Renal pelvis (tissue), 4 donors: ENCODE data around the gene SELENOP. TPM values are rescaled to one million over a fixed set of nuclear protein-coding genes. Genes with fewer than 3 reads are reported as not detected.

Experiments
- DNase-seq: peaks from one replicate; pipeline ENCODE4 v3.0.0-alpha.2; 2013
- polyA plus RNA-seq, 3 donors: library from polyadenylated mRNA; unstranded; fragments of 120-200 nt; gene quantifications; one replicate each; pipeline ENCODE4 v1.2.1, GENCODE V29; 2013; ENCODE audit not compliant: insufficient read length in 3 of 3

The SELENOP gene
- polyA plus RNA-seq, 3 donors: 416 to 470 (median 425) TPM

DNA sequence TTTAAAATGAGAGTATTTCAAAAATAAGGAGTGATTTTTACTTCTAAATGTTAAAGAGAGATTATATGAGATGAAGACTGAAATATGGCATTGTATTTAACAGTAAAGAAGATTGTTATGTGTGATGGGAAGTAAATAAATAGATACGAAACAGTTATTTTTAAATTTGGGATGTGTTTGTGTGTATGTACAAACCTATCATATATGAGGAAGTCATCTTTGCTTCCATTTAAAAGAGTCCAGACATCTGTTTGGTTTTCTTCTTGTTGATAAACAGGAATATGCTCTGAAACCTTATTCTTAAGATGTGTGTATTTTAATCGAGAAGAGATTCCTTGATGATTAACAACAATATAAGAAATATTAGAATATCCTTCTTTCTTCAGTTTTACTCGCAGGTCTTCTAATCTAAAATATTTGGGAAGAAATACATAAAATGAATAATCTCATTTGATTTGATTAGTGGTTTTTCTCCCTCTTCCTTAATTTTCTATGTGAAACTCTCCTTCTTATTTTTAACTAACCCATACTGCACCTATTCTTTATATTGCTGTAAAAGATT lies 4.9 kb downstream of the SELENOP start:
- no peak for DNase-seq

DNA sequence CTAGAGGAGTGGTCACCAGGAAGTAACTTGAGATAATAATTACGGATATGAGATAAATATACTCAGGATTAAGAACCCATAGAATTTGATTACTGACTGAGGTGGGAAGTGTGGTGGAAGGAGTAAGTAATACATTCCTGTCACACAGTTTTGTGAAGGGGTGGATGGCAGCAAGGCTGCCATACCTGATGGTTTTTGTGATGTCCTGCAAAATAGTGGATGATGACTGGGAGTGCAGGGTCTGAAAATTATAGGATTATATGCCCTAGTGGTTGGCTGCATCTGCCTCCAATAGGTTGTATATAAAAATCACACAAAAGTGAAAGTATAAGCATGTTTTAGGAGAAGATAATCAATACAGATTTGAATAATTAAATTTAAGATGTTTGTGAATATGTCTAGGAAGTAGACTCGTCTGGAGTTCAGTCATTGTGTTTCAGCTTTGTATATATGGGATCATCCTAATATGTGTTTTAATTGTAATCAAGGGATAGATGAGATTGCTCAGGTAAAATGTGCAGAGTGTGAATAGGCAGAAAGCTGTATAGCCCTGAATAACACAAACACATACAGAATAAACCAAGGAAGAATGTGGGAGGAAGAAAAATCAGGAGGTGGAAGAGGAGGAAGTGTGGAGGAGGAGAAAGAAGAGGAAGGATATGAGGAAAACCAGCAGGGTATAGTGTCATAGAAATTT lies 5.5 kb downstream of the SELENOP start:
- DNase-seq: no peak

DNA sequence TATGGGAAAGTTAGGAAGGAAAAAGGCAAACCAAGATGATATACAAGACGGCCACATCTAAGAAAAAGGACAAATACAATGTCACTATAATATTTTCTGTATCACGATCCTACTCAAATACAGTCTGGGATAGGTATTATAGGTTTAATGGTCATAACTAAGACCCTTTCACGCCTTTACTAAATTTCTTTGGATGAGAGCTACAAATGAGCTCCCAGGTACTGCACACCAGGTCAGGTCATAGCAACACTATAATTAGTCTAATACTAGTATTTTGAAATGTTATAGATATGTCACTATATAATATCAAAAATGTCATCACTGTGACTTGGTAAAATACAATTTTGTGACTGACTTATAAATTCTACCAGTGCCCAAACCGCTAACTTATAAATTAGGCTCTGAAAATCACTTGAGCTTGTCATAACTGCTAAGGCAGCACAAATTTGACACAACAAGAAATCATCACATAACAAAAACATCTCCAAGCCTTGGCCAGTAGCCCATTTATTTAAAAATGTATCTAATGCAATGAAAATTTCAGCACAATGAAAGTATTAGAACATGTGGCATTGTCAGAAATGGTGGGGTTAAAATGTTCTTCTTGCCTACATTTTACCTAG lies 6.9 kb downstream of the SELENOP start:
- DNase-seq: no peak

DNA sequence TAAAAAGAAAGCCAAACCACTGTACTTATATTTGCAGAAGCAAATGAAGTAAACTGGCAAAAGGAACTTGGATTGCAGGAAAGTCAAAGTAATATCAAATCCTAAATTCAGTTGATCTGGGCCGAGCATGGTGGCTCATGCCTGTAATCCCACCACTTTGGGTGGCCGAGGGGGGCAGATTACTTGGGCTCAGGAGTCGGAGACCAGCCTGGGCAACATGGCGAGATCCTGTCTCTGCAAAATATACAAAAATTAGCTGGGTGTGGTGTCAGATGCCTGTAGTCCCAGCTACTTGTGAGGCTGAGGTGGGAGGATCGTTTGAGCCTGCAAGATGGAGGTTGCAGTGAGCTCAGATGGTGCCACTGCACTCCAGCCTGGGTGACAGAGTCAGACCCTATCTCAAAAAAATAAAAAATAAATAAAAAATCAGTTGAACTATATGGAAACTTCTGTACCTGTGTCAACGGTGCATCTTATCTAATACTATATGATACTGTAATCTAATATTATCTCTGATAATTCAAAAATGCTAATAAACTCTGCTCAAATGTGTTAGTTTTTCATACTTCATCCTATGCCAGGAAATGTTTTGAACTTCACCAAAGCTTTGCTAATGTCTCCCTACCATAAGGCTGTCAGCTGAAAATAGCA lies 10.1 kb downstream of the SELENOP start:
- no peak for DNase-seq

DNA sequence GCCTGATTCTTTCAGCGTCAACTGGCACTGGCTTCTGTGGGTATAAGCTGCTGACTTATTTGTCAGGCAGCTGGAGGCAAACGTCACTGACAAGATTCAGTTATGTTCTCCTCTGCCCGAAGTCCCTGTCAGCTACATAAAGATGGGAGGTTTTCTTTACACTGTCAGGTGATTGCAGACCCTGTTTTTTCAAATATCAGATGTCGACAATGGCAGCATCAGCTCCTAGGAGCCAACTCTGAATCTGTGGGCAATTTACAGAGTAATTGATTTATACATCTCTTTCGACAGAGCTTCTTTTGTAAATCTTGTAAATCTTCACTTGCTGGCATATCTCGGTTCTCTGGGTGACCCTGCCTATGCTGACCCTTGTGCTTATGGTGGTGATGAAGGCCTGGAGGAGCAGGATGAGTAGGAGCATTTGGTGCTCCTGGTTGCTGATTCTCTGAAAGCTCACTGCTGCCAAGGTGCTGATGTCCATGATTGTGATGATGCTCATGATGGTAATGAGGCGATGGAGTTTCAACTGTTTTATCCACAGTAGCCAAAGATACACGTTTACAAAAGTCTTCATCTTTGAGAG lies 10.9 kb downstream of the SELENOP start:
- DNase-seq: no peak

DNA sequence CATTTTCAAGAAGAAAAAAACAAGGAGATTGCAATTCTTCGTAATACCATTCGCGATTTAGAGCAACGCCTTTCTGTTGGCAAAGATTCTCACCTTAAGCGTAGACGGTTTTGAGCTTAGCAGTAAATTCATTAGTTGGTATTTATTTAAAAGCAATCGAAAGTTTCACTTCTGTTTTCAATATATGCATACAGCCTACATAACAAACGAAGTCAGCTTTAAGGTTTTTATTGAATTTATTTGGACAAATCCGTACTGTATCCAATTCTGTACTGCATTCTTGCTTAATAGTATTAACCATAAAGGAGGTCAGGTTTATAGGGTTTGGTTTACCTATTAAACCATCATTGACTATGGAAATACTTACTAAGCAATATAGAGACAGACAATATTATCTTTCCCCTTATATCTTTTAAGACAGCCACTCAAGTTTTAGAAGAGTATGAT lies 12.0 kb downstream of the SELENOP start:
- DNase-seq: no peak

DNA sequence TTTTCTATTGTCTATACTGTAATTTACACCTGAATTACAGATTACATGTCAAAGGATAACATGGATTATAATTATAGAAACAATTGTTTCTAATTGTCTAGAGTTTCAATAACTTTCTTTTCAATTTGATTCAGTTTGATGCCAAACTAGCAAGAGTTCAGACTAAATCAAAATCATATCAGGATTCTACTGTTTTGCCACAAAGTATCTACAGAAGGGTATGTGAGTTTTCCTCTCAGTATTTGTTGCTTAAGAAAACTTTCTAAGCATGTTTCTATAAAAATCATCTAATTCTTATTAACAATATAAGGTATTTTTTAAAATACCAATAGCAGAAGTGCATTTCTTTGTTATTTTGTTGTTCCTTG lies 12.5 kb downstream of the SELENOP start:
- no peak for DNase-seq

DNA sequence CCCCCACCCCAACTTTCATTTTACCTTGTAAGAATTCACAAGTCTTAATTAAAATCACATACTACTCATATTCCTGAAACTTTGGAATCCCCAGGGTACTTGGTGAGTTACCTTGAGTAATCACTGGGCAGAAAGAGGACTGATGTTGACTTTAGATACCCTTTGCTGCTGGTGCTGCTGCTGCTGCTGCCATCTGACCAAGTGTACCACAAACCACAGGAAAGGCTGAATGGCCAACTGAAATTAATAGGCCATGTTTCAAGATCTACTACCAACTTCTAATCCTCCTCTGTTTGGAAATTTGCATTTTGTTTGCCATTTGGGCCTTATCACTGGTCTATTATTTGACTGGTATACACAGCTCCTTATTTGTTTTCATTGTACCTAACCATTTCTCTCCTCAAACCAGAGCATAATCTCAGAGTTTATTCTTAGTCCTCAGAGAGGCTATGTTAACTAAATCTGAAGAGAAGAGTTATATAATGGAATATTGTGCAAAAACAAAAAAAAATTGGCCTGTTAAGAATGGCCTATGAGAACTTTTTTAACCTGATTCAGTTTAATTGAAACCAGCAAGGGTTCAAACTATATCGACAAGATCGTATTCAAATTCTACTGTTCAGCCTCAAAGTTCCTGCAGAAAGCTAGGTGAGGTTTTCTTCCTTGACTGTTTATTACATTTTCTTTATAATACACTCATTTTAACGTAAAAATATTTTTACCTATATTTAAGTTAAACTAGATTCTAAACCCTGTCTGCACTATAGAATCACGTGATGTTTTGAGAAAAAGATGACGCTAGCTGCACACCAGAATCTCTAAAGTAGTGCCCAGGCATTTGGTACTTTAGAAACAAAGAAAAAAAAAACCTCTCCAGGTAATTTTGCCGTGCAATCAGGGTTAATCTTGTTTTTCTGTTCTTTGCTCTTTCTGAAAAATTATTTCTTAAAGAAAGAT lies 13.1 kb downstream of the SELENOP start:
- DNase-seq: no peak

DNA sequence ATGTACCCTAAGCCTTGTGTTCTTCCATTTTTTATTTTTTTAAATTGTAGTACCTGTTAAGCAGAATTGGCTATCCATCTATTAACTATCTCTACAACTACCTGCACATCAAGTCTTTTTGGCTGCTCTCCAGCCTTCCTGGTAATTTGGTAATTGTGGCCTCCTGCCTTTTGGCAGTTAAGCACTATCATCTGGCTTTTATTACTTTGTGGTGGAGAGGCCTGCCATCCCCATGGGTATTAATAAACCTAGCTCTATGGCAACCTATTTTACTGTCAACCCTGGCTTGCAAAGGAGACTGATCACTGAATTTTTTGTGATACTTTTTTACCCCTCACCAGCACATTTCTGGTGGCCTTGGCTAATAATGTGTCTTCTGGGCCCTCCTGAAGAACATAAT lies 20.5 kb downstream of the SELENOP start:
- no peak for DNase-seq

DNA sequence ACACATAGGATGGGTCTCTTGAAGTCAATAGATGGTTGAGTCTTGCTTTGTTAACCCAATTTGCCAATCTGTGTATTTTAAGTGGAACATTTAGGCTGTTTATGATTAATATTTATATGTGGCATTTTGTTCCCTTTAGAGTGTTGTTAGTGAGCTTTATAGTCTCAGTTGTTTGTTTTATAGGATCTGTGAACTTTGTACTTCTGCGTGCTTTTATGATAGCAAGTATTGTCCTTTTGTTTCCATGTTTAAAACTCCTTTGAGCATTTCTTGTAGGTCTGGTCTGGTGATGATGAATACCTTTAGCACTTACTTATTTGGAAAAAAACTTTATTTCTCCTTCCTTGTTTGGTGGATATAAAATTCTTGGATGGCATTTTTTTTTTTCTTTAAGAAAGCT lies 23.8 kb downstream of the SELENOP start:
- no peak for DNase-seq

DNA sequence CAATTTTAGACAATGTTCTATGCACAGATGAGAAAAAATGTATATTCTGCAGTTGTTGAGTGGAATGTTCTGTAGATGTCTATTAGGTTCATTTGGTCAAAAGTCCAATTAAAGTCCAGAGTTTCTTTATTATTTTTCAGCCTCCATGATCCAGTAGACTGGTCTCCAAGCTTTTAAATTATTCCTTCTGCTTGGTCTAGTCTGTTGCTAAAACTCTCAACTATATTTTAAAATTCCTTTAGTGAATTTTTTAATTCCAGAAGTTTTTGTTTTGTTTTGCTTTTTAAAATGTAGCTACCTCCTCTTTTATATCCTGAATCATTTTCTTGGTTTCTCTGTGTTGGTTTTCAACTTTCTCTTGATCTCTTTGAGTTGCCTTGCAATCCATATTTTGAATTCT lies 24.6 kb downstream of the SELENOP start:
- DNase-seq: no peak

DNA sequence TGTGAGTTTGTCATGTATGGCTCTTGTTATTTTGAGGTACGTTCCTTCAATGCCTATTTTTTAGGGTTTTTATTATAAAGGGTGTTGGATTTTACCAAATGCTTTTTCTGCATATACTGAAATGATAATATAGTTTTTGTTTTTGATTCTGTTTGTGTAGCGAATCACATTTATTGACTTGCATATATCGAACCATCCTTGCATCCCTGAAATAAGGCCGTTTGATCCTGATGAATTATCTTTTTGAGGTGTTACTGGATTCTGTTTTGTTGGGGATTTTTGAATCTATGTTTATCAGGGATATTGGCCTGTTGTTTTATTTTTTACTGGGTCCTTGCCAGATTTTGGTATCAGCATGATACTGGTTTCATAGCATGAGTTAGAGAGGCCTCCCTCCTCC lies 25.9 kb downstream of the SELENOP start:
- no peak for DNase-seq

DNA sequence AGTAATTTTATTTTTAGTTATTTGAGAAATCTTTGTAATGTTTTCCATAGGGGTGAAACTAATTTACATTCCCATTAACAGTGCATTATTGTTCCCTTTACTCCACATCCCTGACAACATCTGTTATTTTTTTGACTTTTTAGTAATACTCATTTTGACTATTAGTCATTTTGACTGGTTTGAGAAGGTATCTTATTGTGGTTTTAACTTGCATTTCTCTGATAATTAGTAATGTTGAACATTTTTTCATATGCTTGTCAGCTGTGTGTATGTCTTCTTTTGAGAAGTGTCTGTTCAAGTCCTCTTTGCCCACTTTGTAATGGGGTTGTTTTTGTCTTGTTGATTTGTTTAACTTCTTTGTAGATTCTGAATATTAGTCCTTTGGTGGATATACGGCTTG lies 27.6 kb downstream of the SELENOP start:
- no peak for DNase-seq

DNA sequence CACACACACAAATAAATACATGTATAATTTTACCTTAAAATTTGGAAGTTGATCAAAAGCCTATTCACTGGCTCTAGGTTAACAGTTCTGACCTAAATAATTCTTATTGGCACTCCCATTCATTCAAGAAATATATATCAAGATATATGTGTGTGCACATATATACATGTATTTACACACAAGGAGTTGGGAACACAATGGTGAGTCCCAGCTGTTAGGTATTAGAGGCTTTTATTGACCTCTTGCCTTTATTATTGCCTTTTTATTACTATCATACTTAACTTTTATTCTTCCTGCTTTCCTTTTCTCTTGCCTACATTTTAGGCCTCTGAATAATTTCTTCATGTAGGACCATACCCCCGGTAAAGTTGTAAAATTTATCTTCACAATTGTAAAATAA lies 30.1 kb downstream of the SELENOP start:
- DNase-seq: no peak

DNA sequence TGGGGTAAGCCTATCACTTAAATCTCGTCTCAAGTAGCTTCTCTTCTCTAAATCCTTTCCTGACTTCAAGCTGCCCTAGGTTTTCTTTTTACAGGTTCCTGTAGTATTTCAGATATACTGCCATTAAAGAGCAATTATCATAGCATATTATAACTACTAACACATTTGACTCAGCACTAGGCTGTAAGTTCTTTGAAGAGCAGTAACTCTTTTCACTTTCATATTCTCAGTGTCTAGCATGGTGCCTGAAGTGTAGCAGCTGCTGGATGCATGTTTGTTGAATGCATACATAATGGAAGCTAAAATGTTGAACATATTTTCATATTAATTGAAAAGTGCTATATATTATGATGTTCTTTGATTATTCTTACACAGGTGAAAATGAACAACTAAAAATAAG lies 32.6 kb downstream of the SELENOP start:
- no peak for DNase-seq

DNA sequence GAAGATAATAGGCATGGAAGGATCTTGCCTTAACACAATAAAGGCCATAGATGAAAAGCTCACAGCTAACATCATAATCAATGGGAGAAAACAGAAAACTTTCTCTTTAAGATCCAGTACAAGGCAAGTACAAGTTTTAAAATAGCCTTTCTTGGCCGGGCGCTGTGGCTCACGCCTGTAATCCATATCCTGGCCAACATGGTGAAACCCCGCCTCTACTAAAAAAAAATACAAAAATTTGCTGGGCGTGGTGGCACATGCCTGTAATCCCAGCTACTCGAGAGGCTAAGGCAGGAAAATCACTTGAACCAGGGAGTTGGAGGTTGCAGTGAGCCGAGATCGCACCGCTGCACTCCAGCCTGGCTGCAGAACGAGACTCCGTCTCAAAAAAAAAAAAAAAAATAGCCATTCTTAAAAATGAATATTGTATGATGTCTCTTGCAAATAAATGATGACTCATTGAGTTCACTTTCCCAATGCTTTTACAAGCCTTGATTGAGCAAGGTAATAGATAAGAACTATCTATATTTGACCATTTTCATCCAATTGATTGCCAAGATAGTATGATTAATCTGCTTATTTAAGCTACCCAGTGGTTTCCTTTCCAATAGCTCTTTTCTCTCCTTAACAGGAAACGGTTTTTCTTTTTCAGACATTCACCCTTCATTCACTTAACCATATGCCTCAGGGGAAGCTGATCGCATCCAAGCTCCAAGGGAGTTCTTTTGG lies 39.3 kb downstream of the SELENOP start:
- no peak for DNase-seq

DNA sequence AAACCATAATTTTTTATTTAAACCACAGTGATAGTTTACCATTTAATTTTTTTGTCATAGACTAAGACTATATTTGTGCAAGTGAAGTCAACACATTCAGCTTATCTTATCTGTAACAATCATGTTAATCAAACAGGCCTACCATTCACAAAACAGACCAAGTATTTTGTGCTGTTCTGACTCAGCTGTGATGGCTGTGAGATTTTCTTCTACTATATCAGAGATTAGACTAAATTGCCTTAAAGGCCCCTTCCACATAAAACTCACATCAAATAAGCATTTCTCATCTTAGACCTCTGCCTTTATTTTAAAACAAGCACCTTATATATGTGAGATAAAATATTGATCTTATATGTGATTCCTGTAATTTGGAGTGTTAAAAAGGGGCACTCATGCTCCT lies 41.7 kb downstream of the SELENOP start:
- DNase-seq: no peak

DNA sequence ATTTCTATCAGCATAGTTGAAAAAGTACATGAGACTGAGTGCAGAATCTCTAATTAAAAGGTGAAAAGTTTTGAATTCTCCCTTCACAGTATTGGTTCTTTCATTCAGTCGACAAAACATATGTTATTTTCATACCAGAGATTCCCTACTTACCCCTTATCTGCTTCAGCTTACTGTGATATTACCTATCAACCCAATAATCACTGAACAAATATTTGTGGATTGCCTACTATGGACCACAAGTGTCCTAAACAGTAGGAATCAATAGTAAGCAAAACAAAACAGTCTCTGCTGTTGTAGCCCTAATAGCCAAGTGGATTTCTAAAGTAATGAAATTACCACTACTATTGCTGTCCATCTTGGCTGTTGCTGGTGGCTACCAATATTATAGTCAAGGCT lies 43.6 kb downstream of the SELENOP start:
- no peak for DNase-seq

DNA sequence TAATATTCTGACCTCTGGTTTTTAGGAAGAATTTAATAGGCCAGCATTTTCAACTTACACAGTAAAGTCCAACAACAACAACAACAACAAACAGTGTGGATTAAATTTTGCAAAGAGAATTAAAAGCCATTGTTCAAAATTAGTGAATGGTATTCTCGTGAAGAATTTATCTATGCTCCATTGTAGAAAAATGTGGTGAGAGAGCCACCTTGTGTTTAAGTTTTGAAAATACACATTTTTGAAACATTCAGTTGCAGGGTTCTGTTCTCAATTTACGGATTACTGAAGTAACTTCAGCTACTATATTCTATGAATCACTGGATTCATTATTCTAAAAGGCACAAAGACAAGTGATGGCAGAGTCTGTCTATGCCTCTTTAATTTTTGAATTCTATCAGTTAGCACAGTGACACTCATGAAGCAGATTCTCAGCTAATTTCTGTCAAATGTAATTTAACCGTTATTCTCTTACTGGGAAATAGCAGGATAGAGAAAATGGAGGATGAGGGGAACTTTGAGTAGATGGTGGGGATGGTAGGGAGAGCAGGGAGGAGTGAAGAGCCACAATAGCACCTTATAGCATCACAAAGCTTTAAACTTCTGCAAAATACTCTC lies 44.1 kb downstream of the SELENOP start:
- peak; percentile 22 for DNase-seq

DNA sequence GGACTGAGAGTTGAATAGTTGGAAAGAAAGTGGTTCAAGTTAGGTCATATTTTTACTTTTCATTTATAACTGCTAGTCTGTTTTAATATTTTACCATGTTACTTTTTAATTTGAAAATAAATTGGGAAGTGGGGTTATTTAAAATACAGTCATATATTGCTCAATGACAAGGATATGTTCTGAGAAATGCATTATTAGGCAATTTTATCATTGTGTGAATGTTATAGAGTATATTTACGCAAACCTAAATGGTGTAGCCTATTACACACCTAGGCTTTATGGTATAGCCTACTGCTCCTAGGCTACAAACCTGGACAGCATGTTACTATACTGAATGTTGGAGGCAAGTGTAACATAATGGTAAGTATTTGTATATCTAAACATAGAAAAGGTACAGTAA lies 49.9 kb downstream of the SELENOP start:
- DNase-seq: no peak
